HG03064 (cell line): ENCODE results near the gene ARHGAP25.

Experiments
- ATAC-seq: cut with Tn5 transposase; IDR thresholded peaks from one replicate; pipeline ENCODE4 v1.9.1; 2021; ENCODE audit warnings: low read depth; ENCODE audit not compliant: unreplicated experiment

Gene ARHGAP25

DNA sequence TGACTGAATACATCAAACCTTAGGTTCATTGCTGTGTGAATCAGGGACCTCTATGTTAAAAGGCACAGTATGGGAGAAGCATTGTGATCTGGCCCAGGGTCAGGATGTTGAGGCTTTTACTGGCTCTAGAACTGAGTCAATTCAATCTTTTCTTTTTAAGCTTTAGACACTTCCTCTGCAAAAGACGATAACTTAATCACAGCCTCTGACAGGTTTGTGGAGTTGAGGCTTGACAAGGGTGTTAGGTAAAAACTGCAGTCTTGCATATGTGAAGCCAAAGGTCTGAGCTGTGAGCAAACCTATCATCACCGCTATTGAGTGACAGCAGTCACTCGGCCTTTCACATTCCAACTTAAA is 17.3 kb upstream of the ARHGAP25 start:
- no peak for ATAC-seq

DNA sequence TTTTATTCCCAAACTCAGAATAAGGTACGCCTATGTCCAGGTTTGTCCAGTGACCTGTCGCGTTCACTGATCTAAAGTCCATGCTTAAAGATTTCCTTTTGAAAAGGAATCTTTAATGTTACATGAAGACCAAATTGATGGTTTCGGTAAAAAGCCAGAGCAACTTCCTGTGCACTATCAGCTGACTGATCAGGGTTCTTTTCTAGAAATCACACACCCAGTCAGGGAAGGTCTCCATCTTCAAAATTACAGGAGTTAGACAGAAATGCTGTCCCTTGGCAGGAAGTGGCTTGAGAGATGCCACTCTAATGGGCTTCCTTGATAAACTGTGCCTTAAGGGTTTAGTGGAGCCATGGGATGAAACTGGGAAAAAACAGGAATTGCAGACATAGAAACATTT is 14.7 kb upstream of the ARHGAP25 start:
- ATAC-seq = no peak

DNA sequence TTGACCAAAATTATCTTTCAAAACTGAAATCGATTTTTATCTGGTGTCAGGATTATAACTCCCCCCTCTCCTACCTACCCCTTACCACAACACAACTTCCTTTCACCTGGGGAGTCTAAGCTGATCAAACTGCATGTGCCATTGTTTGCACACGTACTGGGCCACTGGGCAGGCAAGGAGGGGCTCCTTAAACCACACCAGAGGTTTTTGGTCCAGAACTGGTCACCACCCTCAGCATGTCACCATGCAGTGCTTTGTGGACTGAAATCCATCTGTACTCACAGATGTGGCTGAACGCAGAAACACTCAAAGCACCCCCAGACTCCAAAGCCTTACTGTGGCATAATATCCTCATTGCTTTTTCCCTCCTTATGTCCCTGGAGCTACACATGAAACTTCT is 13.9 kb upstream of the ARHGAP25 start:
- no peak for ATAC-seq

DNA sequence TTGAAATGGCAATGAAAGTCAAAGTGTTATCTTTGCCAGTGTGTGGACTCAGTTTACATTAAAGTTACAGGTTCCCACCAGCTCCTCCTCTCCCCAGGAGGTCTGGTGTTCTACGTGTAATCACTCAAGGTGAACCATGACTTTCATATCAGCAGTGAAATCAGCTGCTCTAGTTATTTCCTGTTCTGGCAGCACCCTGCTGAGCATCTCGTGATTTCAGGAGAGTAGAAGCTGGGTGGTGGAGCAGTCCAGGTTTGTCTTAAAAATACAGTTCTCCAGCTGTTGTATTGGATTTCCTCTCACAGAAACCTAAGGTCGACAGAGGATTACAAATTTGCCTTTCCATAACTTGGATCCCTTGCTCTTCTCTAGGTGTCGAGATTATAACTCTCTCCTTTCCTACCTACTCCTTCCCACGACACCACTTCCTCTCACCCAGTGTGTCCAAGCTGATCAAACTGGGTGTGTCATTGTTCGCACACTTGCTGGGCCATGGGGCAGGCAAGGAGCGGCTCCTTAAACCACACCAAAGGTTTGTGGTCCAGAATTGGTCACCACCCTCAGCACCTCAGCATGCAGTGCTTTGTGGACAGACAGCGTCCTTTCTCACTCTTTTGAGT is 13.0 kb upstream of the ARHGAP25 start:
- ATAC-seq = peak; percentile 52

DNA sequence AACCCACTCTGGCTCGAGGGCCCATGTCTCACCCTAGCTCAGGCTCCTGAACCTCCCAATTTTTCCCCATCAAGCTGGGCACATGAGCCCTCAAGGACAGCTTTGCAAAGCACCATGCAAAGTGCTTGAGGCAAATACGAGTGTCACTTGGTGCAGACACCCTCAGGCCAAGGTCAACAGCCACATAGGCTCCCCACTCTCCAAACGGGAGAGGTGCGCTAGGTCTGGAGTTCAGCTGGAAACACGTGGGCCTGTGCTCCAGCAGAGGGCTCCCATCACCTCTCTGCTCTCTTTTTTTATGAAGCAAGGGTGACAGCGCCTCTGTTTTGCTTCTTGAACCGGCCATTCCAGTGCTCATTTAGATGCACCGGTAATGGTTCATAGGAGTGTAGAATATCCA is 11.9 kb upstream of the ARHGAP25 start:
- no peak for ATAC-seq

DNA sequence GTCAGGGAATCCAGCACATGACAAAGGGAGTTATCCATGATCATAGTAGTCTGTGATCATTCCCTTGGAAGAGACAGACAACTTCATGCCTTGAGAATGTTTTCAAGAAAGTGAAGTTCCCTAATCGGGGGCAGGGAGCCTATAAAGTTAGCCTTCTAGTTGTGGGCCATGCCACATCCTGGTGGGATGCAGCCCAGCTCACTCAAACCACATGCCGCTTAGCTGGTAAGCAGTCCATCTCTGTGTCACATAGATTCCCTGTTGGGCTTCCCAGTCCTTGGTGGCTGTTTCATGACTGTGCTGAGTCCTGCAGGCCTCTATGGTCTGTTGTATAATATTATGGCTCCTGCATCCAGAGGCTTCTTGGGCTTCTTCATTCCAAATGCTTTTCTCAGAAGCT is 11.4 kb upstream of the ARHGAP25 start:
- ATAC-seq = no peak

DNA sequence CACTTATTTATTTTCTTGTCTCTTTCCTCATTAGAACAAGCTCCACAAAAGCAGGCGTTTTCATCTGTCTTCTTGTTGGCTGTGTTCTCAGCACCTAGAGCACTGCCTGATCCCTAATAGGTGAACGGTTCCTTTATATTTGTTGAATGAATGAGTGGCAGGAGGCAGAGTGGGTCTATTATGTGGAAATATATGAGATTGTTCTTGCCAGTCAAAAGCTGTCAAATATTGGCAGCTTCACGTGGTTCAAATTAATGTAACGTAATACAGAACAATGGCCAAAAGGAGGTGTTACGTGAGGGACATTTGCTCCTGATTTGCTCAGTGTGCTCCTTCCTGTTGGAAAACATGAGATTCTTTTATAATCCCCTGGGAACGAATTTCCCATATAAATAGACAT is 8.5 kb upstream of the ARHGAP25 start:
- ATAC-seq = no peak

DNA sequence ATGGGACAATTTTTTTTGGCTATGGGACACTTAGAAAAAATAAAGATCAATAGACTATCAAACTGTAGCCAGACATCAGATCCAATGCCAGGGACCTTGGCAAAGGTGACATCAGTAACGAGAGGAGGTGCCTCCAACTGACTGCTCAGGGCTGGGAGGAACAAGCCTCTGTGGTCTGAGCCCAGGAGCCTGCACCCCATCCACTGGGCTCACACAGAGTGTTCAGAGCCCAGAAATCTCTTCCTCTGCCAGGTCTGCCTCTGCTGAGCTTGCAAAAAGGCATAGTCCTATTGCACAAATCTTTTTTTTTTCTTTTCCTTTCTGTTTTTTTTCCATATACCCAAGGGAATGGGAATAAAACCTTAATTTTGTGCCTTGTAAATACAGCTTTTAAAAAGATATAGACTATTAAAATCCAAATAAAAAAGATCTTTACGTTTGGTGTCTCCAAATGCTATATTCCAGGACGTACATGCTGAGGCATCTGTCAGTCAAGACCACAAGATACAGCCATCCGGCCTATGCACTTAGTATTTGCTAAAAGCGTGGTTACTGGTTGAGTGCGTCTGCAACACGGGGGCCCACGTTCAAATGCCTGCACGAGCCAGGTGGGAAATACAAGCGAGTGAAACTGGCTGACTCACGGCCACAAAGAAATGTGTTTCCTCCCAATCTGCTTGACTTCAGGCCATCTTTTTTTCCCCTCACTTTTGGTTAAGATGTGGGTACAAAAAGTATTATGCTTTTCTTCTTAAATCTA is 7.8 kb upstream of the ARHGAP25 start:
- ATAC-seq = peak; percentile 97

DNA sequence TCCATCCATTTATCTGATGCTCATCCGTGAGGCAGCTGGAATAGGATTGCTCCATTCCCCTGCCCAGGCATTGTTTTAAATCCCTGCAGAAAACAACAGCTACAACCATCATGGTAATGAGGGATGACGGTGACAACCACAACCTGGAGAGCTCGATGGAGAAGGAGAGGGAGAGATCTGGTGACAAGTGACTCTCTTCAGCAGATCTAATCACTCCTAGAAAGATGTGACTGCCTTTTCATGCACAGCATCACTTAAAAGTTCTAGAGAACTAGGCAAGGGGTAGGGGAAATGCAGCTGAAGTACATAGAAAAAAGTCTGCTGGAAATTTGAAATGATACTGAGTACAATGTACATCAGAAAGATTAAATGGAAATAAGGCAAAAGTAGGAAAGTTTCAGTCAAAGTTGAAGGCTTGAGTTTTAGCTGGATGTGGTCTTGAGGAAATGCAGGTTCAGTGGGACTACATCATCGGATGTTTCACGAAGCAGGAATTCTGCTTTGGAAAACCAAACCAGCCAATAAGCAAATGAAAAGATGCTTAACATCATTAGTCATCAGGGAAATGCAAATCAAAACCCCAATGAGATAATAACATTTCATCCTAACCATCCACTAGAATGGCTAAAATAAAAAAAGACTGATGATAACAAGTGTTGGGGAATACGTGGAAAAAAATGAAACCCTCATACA is 6.8 kb upstream of the ARHGAP25 start:
- no peak for ATAC-seq

DNA sequence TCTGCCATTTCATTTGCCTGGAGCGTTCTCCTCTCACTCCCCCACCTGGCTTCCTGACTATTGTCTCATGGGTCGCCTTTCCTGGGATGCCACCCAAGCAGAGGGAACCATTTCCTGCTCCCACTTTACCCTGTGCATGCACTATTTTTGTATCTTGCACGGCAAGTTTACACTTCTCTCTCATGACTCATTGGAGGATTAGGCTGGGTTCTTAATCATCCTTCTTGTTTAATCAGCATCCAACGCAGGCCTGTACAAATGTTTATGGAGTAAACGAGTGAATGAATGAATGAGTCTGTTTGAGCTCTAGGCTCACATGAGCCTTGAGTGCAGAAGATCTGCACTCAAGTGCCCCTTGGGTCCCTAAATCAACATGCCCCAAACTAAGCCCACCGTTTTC is 3.8 kb upstream of the ARHGAP25 start:
- ATAC-seq = no peak

DNA sequence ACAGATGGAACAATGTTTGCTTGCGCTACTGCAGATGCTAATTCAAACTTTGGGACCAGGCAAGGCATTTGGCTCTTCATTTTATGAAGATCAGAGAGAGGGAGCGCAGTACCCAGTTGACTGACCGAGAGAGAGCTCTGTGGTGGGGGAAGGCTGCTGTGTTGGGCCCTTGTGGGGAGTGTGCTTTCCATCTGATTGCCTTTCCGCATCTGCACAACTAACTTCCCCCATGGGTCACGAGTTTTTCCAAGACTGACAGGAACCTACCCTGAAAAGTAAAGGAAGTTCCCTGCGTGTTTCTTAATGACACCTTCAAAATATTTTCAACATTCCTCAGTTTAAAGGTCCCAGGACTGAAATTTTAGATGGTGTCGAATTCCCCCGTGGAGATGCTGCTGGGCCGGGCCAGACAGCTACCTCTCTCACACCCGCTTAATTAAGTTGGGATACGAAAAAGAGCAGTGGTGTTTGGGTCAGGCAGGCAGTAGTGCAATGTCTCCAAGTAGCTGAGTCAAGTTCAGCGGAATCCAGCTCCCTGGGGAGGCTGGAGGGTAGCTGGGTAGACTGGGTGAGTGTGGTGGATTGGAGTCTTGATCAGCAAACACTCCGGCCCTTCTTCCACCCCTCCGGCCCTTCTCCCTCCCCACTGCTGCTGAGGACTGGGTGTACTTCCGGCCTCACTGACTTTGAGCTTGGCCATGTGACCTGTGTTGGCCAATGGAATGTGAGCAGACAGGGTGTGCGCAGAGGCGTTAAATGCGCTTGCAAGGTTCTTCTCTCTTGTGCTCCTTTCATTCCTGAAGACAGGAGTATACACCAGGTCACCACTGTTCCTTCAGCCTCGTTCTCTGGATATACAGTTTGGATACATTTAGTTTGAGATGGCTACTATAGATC is 2.3 kb upstream of the ARHGAP25 start:
- ATAC-seq = no peak

DNA sequence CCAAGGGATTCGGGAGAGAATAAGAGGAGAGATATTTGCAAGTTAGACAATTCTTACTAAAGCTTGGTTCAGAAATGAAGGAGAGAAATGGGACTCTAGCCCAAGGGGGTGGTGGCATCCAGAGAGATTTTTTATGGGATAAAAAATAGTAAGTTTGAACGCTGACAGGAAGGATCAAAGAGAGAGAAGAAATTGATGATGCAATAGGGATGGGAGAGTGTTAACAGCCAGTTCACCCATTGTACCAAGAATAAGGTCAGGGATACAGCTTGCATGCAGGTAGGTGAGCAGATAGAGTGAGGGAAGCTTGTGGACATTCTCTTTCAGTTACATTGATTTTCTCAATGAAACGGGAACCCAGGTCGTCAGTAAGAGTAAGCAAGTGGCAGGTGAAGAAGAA is 1.2 kb upstream of the ARHGAP25 start:
- ATAC-seq = no peak

DNA sequence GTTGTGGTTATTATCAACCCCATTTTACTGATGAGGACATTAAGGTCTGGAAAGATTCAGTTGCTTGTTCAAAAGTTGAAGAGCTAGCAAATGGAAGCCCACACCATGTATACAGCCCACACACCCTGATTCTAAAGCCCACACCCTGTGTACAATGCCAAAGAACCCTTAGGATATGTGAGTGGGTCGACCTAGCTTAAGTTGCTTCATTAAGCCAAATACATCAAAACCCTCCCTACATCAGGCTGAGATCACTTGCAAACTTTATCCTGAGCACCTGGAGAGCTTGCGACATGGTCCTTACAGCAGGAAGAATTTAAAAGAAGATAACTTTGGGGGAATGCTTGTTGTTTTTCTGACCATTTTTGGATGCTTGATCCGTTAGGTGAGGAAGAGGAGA is 435 bp upstream of the ARHGAP25 start:
- no peak for ATAC-seq

DNA sequence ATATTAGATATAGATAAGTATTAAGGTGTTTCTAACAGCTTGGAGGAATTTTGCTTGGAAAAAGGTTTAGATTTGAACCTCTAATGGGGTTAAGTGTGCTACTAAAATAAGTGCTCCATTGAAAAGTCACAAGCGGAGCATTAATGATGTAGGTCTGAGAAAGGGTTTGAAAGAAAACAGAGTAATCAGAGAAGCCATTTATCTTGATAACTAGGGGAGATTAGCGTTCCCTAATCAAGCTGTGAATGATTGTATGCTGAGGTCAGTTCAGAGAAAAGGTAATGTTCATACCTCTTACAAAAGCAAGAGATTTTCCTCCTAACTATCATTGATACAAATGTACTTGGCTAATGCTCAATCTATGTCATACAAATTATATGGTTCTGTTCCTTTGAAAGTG is 1.5 kb downstream of the ARHGAP25 start:
- no peak for ATAC-seq

DNA sequence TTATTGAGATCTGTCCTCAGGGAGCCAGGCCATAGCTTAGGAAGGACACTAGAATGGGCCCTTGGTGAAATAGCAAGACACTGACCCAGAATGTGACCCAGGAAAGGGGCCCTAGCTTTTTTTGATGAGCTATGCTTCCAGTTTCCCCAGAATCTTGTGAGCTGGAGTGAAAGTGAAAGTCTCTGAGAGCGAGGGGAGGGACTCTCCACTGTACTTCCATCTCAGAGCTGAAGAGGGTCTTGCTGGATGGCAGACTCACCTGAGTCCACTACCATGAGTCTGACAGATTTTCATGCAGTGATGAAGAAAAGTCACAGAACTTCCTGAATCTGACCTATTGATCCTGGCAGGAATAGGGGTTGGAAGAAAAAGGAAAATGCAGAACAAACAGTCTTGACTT is 3.1 kb downstream of the ARHGAP25 start:
- ATAC-seq = no peak

DNA sequence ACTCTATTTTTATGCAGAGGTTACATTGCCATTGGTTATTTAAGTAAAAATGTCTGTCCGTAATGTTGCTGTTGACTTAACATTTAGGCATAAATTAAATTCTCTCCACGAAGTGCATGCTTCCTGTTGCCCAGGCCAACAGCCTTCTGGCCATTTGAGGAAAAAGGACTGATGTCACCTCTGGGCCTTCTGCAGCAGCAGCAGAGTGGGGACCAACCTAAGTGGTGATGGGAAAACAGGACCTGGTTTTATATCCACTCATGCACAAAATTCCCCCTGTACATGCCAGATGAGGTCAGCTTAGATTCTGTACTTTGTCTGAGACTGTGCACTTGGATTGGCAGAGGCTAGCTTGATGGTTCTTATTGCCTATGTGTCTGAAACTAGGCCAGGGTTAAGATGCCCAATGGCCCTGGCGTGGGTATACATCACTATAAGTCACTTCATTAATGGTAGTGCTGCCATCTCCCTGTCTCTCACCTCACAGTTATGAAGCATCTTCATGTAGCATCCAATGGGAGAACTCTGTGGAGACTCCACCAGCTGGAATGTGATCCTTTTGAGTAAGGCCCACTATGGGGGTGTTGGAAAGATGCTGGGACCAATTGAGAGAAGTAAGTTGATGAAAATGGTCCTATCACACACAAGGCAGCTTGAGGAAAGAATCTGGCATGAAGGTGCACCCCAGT is 4.4 kb downstream of the ARHGAP25 start:
- ATAC-seq = no peak

DNA sequence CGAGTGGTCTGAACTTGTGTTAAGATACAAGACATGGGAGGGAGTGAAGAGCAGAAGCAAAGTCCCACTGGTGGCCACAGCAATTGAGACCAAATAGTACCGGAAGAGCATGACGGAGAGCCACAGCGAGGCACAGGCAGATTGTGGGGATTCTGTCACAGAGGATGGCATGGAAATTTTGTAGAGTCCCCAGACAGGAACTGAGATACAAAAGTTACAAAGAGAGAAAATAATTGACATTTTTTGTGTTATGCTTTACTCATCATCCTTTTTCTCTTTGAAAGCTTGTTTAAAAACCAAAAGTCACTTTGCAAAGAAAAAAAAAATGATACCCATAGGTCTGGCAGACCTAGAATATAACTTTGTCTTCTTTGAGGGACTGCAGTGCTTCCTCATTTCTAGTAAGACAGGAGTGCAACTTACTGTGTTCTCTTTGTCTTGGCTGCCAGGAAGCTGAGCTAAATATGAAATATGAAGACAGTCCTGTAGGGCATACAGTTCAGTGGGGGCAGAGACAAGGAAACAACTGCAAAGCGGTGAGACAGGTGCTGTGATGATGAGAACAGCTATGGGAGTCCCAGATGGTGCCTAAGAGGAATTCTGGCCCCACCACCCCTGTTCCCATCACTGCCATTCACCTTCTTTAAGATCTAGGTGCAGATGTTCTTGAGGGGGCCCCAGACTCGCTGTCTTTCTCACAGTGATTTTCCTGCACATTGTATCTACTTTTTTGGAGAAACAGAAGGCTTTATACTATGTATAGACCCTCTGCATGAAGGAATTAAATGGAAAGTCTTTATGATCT is 5.2 kb downstream of the ARHGAP25 start:
- no peak for ATAC-seq

DNA sequence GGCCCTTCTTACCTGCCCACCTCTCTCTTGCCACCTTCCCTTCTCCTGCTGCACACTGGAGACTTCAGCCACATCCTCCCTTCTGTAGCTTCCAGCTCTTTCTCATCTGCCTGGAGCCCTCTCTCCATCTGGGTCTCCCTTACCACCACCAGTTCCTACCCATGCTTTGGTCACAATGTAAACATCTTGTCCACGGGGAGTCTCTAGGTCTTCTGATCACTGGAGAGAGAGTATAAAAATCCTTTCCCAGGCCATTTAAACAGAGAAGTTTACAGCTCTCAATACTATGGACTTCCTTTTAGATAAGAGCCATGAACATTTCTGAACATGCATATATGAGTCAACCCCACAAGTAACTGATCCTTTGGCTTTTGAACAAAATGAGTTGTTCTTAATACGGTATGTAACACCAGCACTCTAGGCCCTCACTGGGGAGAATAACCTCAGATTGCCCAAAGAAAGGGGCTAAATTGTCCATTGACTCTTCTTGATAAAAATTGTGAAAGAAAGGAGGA is 5.8 kb downstream of the ARHGAP25 start:
- no peak for ATAC-seq

DNA sequence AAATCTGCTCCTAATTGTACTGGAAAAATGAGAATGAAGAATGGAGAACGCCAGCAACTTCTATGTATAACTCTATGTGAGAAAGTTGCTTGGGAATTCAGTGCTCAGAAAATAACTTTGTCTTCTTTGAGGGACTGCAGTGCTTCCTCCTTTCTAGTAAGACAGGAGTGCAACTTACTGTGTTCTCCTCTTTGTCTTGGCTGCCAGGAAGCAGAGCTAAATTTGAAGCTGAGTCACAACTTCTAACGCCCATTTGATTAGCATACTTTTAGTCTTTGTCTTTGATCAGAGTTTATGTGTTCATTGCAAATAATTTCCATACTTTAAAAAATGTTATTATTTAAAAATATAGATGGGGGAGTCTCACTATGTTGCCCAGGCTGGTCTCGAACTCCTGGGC is 6.6 kb downstream of the ARHGAP25 start:
- no peak for ATAC-seq
